Measurements from ENCODE around the gene C20orf96.

- no peak for TF ChIP-seq POLR2A (IDR thresholded peaks at IDR 0.05)
- TF ChIP-seq, protein P1, sequence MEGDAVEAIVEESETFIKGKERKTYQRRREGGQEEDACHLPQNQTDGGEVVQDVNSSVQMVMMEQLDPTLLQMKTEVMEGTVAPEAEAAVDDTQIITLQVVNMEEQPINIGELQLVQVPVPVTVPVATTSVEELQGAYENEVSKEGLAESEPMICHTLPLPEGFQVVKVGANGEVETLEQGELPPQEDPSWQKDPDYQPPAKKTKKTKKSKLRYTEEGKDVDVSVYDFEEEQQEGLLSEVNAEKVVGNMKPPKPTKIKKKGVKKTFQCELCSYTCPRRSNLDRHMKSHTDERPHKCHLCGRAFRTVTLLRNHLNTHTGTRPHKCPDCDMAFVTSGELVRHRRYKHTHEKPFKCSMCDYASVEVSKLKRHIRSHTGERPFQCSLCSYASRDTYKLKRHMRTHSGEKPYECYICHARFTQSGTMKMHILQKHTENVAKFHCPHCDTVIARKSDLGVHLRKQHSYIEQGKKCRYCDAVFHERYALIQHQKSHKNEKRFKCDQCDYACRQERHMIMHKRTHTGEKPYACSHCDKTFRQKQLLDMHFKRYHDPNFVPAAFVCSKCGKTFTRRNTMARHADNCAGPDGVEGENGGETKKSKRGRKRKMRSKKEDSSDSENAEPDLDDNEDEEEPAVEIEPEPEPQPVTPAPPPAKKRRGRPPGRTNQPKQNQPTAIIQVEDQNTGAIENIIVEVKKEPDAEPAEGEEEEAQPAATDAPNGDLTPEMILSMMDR (IDR thresholded peaks at IDR 0.05), result no peak
Measured at GRCh38 chr20:258963-259362, 31.6 kb downstream of the C20orf96 start.

Data from adrenal gland (tissue), 5 donors.